K562 (cell line): Measurements from ENCODE around the gene UBA52. TPM values are rescaled to one million over a fixed set of nuclear protein-coding genes. Genes with fewer than 3 reads are reported as not detected.

Experiments
- CREB3L1 ChIP-seq: fragments of 450-650 bp; IDR thresholded peaks from 2 replicates; pipeline ENCODE4 v1.6.1; 2014; ENCODE audit warnings: low read depth, mild to moderate bottlenecking, moderate library complexity, borderline replicate concordance
- ETV6 ChIP-seq, 3 experiments: fragments of 150-350 bp in 1 of 3; sonication (generic) in 1 of 3; formaldehyde crosslinking in 1 of 3; IDR thresholded peaks; 2 replicates each; pipeline versions ENCODE4 v1.6.1 to v1.8.0; 2014 to 2022; ENCODE audit warnings: borderline replicate concordance in 2 of 3, low read depth in 2 of 3, antibody characterized with exemption in 1 of 3, low read length in 1 of 3, mild to moderate bottlenecking in 1 of 3, missing genetic modification reagents in 1 of 3
- HOMEZ ChIP-seq: fragments of 250-450 bp; sonication (Bioruptor Pico); IDR thresholded peaks from 2 replicates; pipeline ENCODE4 v1.4.0; 2020; ENCODE audit warnings: mild to moderate bottlenecking, moderate library complexity
- SNRNP70 ChIP-seq: fragments of 200-400 bp; formaldehyde crosslinking; optimal IDR thresholded peaks from 2 replicates; pipeline ENCODE3; 2017; ENCODE audit warnings: low read depth, low read length
- ZBTB33 ChIP-seq: sonication (generic); formaldehyde crosslinking; IDR thresholded peaks from 2 replicates; pipeline ENCODE4 v1.8.1; 2023; ENCODE audit warnings: mild to moderate bottlenecking, missing genetic modification reagents
- ZNF174 ChIP-seq: fragments of 250-450 bp; sonication (Bioruptor Pico); IDR thresholded peaks from 2 replicates; pipeline ENCODE4 v1.4.0; 2020; ENCODE audit warnings: mild to moderate bottlenecking
- ZNF318 ChIP-seq, 2 experiments: fragments of 450-650 bp; IDR thresholded peaks; 2 replicates each; pipeline ENCODE4 v1.6.1; 2016; ENCODE audit warnings: mild to moderate bottlenecking in 2 of 2, borderline replicate concordance in 1 of 2, low read depth in 1 of 2, moderate library complexity in 1 of 2
- ZNF512 ChIP-seq: IDR thresholded peaks from 2 replicates; pipeline ENCODE4 v1.6.1; 2016; ENCODE audit warnings: missing genetic modification characterization, missing compliant biosample characterization
- polyA plus RNA-seq, 8 experiments: library from polyadenylated mRNA; depleted of rRNA in 4 of 8; stranded (reverse) in 5 of 8; unstranded in 3 of 8; fragments of >200 nt; fragmentation: Nextera tagmentation in 2 of 8; fragmentation: Illumina TruSeq in 1 of 8; extraction: Ambion mirVana in 2 of 8; extraction: Trizol in 1 of 8; gene quantifications; 2 replicates each; pipeline versions ENCODE4 v1.2.1 to v1.2.3, GENCODE V29; 2011 to 2014; ENCODE audit warnings: inconsistent platforms in 1 of 8, missing spikeins in 1 of 8
- total RNA-seq, 7 experiments: library from RNA; depleted of rRNA in 6 of 7; stranded (reverse); fragments of >200 nt in 6 of 7; fragmentation: Illumina TruSeq in 2 of 7; extraction: Trizol in 2 of 7; gene quantifications; 2 replicates each; pipeline versions ENCODE4 v1.2.1 to v1.2.3, GENCODE V29; 2011 to 2021; ENCODE audit warnings: low replicate concordance in 1 of 7

Gene UBA52
- total and polyA plus RNA-seq, 9 of the 15 experiments (the other 6 are each of a cell fraction or from before 2014, with no cell fraction given): 1,110 to 2,751 (median 1,733) TPM

- no peak for TF ChIP-seq ZNF318 (IDR thresholded peaks at IDR 0.05; ENCODE audit: borderline replicate concordance in 1 of 2, low read depth in 1 of 2)
- no peak for TF ChIP-seq ZNF174 (CRISPR knock-in tag)
- TF ChIP-seq CREB3L1: peak; percentile 43; the same call in 1 of the 2 replicates
- TF ChIP-seq HOMEZ (CRISPR knock-in tag): no peak
- TF ChIP-seq SNRNP70: no peak
- no peak for TF ChIP-seq ZBTB33 (CRISPR knock-in tag)
- TF ChIP-seq ZNF512: no peak
- no peak for TF ChIP-seq ETV6 (IDR thresholded peaks at IDR 0.05; ENCODE audit: borderline replicate concordance in 1 of 2, low read depth in 2 of 2, low read length in 1 of 2)
- TF ChIP-seq ETV6 (CRISPR knock-in tag; IDR thresholded peaks at IDR 0.05; ENCODE audit: borderline replicate concordance): no peak
Measured at GRCh38 chr19:18571564-18572344, at the start of gene UBA52 (continued).
